ENCODE results near the gene HCST.

Gene HCST

DNA sequence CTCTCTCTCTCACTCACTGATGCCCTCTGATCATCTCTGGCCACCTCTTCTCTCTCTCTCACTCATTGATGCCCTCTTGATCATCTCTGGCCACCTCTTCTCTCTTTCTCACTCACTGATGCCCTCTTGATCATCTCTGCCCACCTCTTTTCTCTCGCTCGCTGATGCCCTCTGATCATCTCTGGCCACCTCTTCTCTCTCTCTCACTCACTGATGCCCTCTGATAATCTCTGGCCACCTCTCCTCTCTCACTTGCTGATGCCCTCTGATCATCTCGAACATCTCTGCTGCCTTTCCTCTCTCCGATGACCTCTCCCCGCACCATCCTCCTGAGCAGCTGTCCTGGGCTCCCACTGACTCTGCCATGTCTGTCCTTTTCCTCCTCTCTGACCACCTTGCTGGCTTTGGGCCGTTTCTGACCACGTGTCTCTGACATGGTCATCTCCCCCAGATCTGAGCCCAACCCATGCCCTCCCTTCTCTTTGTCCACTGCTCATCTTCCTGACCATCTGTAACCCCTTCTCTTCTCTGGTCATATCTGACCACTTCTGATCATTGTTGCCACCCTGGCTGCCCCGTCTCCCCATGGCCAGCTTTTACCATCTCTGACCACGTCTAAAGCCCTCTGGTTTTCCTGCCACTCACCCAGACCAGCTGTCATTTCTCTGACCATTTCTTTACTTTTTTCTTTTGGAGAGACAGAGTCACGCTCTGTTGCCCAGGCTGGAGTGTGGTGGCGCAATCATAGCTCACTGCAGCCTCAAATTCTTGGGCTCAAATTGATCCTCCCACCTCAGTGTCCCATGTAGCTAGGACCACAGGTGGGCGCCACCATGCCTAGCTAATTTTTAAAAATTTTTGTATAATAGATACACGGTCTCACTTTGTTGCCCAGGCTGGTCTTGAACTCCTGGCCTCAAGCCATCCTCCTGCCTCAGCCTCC, 36.2 kb downstream of the HCST start:
- no peak for DNase-seq

DNA sequence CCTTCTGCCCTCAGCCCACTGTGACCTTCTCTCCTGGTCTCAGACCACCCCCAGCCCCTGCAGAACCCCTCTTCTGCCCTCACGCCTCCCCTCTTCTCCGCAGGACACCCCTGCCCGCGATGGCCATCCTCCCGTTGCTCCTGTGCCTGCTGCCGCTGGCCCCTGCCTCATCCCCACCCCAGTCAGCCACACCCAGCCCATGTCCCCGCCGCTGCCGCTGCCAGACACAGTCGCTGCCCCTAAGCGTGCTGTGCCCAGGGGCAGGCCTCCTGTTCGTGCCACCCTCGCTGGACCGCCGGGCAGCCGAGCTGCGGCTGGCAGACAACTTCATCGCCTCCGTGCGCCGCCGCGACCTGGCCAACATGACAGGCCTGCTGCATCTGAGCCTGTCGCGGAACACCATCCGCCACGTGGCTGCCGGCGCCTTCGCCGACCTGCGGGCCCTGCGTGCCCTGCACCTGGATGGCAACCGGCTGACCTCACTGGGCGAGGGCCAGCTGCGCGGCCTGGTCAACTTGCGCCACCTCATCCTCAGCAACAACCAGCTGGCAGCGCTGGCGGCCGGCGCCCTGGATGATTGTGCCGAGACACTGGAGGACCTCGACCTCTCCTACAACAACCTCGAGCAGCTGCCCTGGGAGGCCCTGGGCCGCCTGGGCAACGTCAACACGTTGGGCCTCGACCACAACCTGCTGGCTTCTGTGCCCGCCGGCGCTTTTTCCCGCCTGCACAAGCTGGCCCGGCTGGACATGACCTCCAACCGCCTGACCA, 37.2 kb downstream of the HCST start:
- no peak for DNase-seq

DNA sequence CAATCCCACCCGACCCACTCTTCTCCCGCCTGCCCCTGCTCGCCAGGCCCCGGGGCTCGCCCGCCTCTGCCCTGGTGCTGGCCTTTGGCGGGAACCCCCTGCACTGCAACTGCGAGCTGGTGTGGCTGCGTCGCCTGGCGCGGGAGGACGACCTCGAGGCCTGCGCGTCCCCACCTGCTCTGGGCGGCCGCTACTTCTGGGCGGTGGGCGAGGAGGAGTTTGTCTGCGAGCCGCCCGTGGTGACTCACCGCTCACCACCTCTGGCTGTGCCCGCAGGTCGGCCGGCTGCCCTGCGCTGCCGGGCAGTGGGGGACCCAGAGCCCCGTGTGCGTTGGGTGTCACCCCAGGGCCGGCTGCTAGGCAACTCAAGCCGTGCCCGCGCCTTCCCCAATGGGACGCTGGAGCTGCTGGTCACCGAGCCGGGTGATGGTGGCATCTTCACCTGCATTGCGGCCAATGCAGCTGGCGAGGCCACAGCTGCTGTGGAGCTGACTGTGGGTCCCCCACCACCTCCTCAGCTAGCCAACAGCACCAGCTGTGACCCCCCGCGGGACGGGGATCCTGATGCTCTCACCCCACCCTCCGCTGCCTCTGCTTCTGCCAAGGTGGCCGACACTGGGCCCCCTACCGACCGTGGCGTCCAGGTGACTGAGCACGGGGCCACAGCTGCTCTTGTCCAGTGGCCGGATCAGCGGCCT, 37.9 kb downstream of the HCST start:
- DNase-seq: no peak

DNA sequence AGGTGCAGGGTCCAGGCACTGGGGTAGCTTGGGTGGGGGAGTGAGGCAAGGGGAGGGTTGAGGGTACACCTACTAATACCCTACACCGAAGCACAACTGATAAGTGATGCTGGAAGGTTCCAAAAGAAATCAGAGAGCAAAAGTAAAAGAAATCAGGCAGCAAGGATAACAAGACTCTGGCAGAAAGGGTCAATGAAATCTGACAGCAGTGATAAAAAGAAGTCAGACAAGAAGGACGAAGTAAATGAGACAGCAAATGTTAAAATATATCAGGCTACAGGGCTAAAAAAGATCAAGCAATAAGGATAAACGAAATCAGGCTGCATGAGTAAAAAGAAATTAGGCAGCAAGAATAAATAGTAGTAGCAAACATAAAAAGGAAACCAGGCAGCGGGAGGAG, 38.5 kb downstream of the HCST start:
- no peak for DNase-seq

DNA sequence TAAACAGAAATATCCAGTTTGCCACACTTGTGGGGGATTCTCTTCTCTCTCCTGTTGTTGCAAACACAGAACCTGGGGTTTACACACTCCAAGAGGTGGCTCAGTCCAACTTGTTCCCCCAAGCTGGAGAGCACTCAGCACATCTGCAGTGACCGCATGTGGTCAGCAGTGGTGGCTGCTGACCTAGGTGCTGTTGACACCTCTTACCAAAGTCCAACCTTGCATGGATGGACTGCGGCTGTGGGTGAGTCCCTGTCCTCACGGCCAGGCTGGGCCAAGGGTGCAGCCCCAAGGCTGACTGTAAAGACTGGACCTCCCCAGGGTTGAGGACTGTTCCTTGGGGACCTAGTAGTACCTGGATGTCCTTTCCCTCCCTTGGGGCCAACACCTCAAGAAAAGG, 39.9 kb downstream of the HCST start:
- no peak for DNase-seq

DNA sequence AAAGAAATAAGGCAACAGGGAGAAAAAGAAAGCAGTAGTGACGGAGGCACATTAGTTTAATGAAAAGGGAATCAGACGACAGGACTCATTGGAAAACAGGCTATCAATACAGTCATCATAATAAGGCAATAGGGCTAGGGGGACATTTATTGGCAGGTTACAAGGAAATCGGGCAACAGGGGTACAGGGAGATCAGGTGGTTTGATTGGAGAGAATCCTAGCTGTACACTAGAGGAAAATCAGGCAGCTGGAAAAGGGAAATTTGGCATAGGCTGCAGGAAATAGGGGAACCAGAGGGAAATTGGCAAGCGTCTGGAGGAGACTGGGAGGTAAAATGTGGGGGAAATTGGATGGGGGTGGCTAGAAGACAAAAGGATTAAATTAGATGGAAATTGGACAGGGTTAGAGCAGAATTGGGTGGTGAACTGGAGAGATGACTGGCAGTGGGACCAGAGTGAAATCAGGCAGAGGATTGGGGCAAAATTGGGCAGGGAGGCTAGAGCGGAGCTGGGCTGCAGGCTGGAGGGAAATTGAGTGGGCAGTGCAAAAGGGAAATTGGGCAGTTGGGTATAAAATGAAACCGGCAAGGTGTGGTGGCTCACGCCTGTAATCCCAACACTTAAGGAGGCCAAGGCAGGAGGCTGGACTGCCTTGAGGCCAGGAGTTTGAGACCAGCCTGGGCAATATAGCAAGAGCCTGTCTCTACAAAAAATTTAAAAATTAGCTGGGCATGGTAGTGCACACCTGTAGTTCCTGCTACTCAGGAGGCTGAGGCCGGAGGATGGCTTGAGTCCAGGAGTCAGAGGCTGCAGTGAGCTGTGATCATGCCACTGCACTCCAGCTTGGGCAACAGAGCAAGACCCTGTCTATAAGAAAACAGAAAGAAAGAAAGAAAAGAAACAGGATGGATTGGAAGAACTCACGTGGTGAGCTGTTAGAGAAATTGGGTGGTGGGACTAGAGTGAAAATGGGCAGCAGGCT, 41.3 kb downstream of the HCST start:
- no peak for DNase-seq

DNA sequence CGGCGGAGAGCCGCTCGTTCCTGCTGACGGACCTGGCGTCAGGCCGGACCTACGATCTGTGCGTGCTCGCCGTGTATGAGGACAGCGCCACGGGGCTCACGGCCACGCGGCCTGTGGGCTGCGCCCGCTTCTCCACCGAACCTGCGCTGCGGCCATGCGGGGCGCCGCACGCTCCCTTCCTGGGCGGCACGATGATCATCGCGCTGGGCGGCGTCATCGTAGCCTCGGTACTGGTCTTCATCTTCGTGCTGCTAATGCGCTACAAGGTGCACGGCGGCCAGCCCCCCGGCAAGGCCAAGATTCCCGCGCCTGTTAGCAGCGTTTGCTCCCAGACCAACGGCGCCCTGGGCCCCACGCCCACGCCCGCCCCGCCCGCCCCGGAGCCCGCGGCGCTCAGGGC, 42.2 kb downstream of the HCST start:
- no peak for DNase-seq

DNA sequence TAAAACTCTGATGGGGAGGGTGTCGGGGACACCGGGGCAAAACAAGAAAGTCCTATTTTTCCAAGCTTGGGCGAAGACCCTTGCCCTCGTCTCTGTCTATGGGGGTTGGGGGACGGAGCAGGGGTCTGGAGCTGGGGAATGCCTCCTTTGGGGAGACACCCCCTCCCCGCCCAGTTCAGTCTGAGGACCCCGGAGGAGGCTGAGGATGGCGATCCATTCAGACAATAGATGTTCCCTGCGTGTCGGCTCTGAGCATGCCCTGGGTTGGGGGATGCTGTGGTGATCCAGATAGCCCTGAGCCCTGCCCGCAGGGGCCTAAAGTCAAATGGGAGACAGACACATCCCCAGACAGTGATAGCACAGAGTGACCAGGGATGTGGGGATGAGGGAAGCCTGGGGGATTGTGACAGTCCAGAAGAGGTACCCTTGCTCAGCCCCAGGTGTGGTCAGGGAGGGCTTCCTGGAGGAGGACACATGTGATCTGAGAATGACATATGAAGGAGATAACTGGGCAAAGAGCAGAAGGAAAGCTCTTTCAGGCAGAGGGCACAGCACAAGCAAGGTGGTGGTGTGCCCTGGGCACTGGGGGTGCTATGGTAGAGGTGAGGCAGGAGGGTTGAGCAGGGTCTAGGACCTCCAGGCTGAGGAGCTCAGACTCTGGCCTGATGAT, 42.9 kb downstream of the HCST start:
- no peak for DNase-seq

DNA sequence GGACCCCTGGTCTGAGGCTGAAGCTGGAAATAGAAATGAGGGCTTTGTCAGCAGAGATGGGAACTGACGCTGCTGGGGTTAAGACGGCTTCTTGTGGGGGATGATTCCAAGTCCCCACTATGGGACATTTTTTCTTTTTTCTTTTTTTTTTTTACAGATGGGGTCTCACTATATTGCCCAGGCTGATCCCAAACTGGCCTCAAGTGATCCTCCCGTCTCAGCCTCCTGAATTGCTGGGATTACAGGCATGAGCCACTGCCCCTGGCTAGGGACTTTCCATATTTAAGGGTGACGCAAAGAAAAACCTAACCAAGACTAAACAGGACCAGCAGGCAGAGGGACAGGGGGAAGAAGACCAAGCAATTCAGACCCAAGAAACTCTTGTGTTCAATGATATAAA, 43.9 kb downstream of the HCST start:
- DNase-seq: no peak

DNA sequence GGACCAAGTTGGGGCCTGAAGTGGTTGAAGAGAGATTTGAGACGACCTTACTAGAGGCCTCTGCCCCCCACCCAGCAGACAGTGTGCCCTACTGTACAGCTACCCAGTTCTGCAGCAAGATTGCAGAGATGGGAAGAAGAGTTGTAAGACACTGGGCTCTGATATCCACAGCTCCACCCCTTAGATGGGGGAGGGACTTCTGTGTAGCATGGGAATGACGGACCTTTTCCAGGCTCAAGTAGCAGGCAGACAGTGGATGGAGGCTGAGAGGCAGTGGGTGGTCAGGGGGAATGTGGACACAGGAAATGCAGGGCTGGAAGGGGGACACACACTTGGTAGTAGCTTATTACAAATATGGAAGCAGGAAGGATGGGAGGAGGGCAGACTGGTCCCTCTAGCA, 46.8 kb downstream of the HCST start:
- DNase-seq: no peak

Data from NCI-H1092 treated with DMSO at 0.1 percent for 48 hours (cell line).